Activated CD8-positive, alpha-beta memory T cell treated with anti-CD3 and anti-CD28 coated beads for 1 hour (primary cell): ENCODE results near the gene SFXN3.
"Not testable (repeated sequence)": the region's sequence is repeated elsewhere in the genome, so short reads cannot be mapped to it uniquely, and the experiment has no call there.

ENCODE experiments used
- DNase-seq, 2 donors: peaks; one replicate each; pipeline ENCODE4 v3.0.0-alpha.2; 2020; ENCODE audit warnings: low read depth in 1 of 2; ENCODE audit errors: extremely low read depth in 1 of 2

SFXN3 gene

DNA sequence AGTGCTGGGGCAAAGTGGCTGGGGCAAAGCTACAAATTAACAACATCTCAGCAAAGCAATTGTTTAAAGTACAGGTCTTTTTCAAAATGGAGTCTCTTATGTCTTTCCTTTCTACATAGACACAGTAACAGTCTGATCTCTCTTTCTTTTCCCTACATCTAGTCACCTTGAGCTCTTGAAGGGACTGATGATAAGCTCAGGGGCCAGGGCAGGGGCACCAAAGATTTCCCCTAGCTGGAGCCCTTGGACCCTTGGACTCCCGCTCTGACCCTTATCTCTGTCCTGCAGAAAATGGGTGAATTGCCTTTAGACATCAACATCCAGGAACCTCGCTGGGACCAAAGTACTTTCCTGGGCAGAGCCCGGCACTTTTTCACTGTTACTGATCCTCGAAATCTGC, 3.4 kb downstream of the SFXN3 start:
- not testable (repeated sequence) for DNase-seq

DNA sequence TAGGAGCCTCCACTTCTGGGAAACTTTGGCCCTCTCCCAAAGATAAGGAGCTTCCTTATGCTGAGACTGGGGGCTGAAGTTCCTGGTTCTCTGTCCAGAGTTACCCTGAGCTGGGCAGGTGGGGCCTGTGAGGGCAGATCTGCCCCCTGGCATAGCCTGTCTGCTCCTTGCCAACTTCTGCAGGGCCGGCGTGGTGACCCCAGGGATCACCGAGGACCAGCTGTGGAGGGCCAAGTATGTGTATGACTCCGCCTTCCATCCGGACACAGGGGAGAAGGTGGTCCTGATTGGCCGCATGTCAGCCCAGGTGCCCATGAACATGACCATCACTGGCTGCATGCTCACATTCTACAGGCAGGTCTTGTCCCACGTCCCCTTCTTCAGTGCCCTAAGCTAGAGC, 4.3 kb downstream of the SFXN3 start:
- no peak for DNase-seq

GRCh38 chr10:101035916-101036702, 5.1 kb downstream of the SFXN3 start:
- no peak for DNase-seq

DNA sequence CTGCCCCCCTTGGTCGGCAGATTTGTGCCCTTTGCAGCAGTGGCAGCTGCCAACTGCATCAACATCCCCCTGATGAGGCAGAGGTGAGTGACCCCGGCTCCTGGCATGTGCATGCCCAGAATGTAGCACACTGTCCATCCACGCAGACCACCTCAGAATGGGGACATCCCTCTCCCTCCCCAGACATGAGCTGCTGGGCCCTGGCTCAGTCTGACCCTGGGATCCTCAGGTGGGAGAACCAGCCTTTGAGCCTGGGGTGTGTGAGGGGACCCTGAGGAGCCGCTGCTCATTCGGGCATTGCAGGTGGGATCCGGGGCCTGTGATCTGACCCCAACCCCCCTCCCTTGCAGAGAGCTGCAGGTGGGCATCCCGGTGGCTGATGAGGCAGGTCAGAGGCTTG, 5.7 kb downstream of the SFXN3 start:
- no peak for DNase-seq

GRCh38 chr10:101038484-101038883, 7.5 kb downstream of the SFXN3 start:
- DNase-seq: no peak

- DNase-seq: no peak
Observed at GRCh38 chr10:101040061-101040460, 9.0 kb downstream of the SFXN3 start.

- no peak for DNase-seq
Observed at GRCh38 chr10:101040851-101041250, 9.8 kb downstream of the SFXN3 start.

DNA sequence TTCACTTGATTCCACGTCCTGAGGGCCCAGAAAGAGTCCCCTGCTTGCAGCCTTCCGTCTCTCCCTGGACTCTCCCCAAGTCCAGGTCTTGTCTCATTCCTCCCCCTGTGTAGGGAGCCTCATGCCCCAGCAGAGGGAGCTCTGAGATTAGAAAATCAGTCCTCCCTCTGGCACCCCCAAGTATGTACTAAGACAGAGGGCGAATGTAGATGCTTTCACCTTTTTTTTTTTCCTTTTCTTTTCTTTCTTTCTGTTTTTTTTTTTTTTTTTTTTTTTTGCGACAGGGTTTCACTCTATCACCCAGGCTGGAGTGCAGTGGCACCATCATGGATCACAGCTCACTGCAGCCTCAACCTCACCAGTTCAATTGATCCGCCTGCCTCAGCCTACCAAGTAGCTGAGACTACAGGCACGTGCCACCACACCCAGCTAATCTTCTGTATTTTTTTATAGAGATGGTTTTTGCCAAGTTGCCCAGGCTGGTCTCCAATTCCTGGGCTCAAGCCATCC, 10.3 kb downstream of the SFXN3 start:
- peak in 1 of 2 donors; percentile 54 for DNase-seq

GRCh38 chr10:101042118-101042517, 11.1 kb downstream of the SFXN3 start:
- DNase-seq: no peak

GRCh38 chr10:101042667-101043362, 11.8 kb downstream of the SFXN3 start:
- peak in 1 of 2 donors; percentile 71 for DNase-seq

GRCh38 chr10:101043363-101043707, 12.3 kb downstream of the SFXN3 start:
- no peak for DNase-seq

GRCh38 chr10:101044117-101044516, 13.1 kb downstream of the SFXN3 start:
- no peak for DNase-seq

GRCh38 chr10:101046332-101047238, 15.6 kb downstream of the SFXN3 start:
- DNase-seq: no peak

GRCh38 chr10:101047268-101047667, 16.2 kb downstream of the SFXN3 start:
- no peak for DNase-seq

- DNase-seq: no peak
Observed at GRCh38 chr10:101047961-101048892, 17.2 kb downstream of the SFXN3 start.

DNA sequence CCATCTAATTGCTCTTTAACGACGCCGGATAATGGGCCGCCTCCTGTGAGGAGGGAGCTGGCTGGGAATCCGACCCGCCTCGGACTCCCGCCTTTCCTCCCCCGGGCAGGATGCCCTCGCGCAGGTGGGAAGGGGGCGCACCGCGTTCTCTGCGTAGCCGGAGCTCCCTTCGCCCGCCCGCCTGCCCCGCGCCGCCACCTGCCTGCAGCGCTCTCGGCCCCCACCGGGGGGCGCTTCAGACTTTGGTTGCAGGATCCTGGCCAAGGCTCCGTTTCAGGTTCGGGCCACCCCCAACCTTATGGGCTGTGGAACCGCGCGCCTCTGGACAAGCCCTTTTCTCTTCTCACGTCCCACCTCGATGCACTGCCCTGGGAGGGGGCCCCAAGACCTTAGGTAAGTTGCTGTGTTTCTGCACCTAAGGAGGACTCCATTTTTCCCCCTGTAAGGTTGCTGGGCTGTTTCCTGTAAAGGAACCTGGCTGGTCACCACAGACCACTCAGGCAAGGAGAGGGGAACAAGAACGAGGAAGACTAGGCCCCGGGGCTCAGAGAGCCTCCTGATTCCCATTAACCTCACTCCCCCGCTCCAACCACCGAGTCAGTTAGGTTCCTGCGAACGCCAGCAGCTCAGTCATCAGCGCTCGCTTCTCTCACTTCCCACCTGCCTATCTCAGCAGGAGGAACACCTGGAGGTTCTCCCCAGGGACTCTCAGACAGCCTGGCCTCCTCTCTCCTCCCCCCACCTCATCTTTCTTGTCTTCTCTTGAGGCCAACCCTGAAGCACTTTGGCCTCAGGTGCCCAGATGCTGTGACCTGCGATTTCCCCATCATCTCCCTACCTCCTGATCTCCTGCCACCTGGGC, 19.4 kb downstream of the SFXN3 start:
- DNase-seq: peak in 1 of 2 donors; percentile 73

GRCh38 chr10:101052285-101052684, 21.3 kb downstream of the SFXN3 start:
- DNase-seq: no peak

GRCh38 chr10:101053516-101053915, 22.5 kb downstream of the SFXN3 start:
- no peak for DNase-seq

GRCh38 chr10:101054351-101054750, 23.3 kb downstream of the SFXN3 start:
- no peak for DNase-seq
